Activated CD4-positive, alpha-beta memory T cell treated with anti-CD3 and anti-CD28 coated beads for 36 hours (primary cell): ENCODE data around the gene STX10. TPM values are rescaled to one million over a fixed set of nuclear protein-coding genes. Genes with fewer than 3 reads are reported as not detected.
A peak's percentile ranks its signal among the peaks of the same experiment; 100 is the strongest.

Source experiments
- CTCF ChIA-PET: fragments of 350-600 bp; sonication (Branson Sonifier 250); formaldehyde crosslinking; loops from one replicate; lab custom pipeline; 2021; ENCODE audit warnings: antibody characterized with exemption, inconsistent platforms; lab: Charles Lee
- POLR2A ChIA-PET: fragments of 350-600 bp; sonication (Branson Sonifier 250); formaldehyde crosslinking; loops from one replicate; lab custom pipeline; 2021; ENCODE audit warnings: antibody characterized with exemption; lab: Charles Lee
- DNase-seq: peaks from one replicate; pipeline ENCODE4 v3.0.0-alpha.2; 2020
- H3K27ac Mint-ChIP-seq: one replicate; pipeline ENCODE4 v1.8.0; 2021; ENCODE audit warnings: mixed read lengths
- H3K27me3 Mint-ChIP-seq: one replicate; pipeline ENCODE4 v1.8.0; 2021; ENCODE audit warnings: mixed read lengths
- H3K36me3 Mint-ChIP-seq: one replicate; pipeline ENCODE4 v1.8.0; 2021; ENCODE audit warnings: mixed read lengths
- H3K4me1 Mint-ChIP-seq: one replicate; pipeline ENCODE4 v1.8.0; 2021; ENCODE audit warnings: low read depth, mixed read lengths
- H3K4me3 Mint-ChIP-seq: one replicate; pipeline ENCODE4 v1.8.0; 2021; ENCODE audit warnings: mild to moderate bottlenecking, mixed read lengths
- H3K9me3 Mint-ChIP-seq: one replicate; pipeline ENCODE4 v1.8.0; 2021; ENCODE audit warnings: mixed read lengths
- intact Hi-C: fragments of 100-400 bp; cut with micrococcal nuclease; formaldehyde crosslinking; loops from one replicate; pipeline ENCODE4 v1.15.1; 2023
- total RNA-seq, 2 experiments: library from RNA; stranded (reverse); gene quantifications; one replicate each; pipeline ENCODE4 v1.2.3, GENCODE V29; 2021

STX10 gene
- total RNA-seq, 2 experiments from 2014 or later = 65.5 to 66.3 TPM

GRCh38 chr19:13163609-13164342 is 13.6 kb upstream of the STX10 start:
- H3K4me1 Mint-ChIP-seq = peaks cover 60% of the 10 kb centered on the region
- H3K27ac Mint-ChIP-seq = peak overlapping the region; percentile 99
- peak overlapping the region; percentile 71 for H3K4me3 Mint-ChIP-seq
- peak; percentile 77 for DNase-seq
- no peaks in the 10 kb centered on the region for H3K9me3 Mint-ChIP-seq
- intact Hi-C loops = loop anchor here (1.0 kb wide), 1 partner anchor 8 kb away; no protein-coding TSS in a partner anchor
- CTCF ChIA-PET = interaction anchor here (0.8 to 3.0 kb wide), 6 partner anchors 9 to 99 kb away, joined by 4 to 17 read pairs (median 8); partner anchors contain the start of genes IER2 and STX10
- POLR2A ChIA-PET = interaction anchor here (0.5 to 9.2 kb wide), 7 partner anchors 9 to 610 kb away, joined by 3 to 167 read pairs (median 6); partner anchors contain the start of genes IER2 and NACC1
- no peaks in the 10 kb centered on the region for H3K36me3 Mint-ChIP-seq
- no peaks in the 10 kb centered on the region for H3K27me3 Mint-ChIP-seq

- Mint-ChIP-seq H3K36me3 (no peaks in the 10 kb centered on the region), H3K4me1 (peaks cover 62% of the 10 kb centered on the region), H3K27ac (peak overlapping the region; percentile 99), H3K27me3 (no peaks in the 10 kb centered on the region), H3K9me3 (no peaks in the 10 kb centered on the region), H3K4me3 (peak overlapping the region; percentile 87)
- DNase-seq = peak; percentile 96
- POLR2A ChIA-PET = interaction anchor here (1.1 to 9.2 kb wide), 6 partner anchors 8 to 58 kb away, joined by 3 to 167 read pairs (median 6); partner anchors contain the start of gene IER2
- intact Hi-C loops = loop anchor here (1.0 kb wide), 1 partner anchor 8 kb away; no protein-coding TSS in a partner anchor
- CTCF ChIA-PET = interaction anchor here (0.6 to 3.0 kb wide), 6 partner anchors 8 to 100 kb away, joined by 3 to 17 read pairs (median 8); partner anchors contain the start of genes IER2 and STX10
These were observed 12.8 kb upstream of the STX10 start for GRCh38 chr19:13162724-13163608.

GRCh38 chr19:13160557-13160956 is 10.4 kb upstream of the STX10 start:
- no peaks in the 10 kb centered on the region for H3K9me3 Mint-ChIP-seq
- intact Hi-C loops = no loop called here
- H3K4me3 Mint-ChIP-seq = no peak overlapping the region
- ChIA-PET POLR2A (no interaction called here), CTCF (interaction anchor here (0.8 to 1.7 kb wide), 2 partner anchors 34 to 87 kb away, joined by 3 to 6 read pairs; no protein-coding TSS in a partner anchor)
- H3K27ac Mint-ChIP-seq = peak overlapping the region; percentile 74
- no peaks in the 10 kb centered on the region for H3K27me3 Mint-ChIP-seq
- peaks cover 3% of the 10 kb centered on the region for H3K36me3 Mint-ChIP-seq
- DNase-seq = no peak
- H3K4me1 Mint-ChIP-seq = peaks cover 60% of the 10 kb centered on the region

GRCh38 chr19:13159713-13160112 is 9.5 kb upstream of the STX10 start:
- Mint-ChIP-seq H3K27me3 (no peaks in the 10 kb centered on the region), H3K27ac (peak overlapping the region; percentile 42), H3K4me1 (peaks cover 56% of the 10 kb centered on the region), H3K36me3 (peaks cover 9% of the 10 kb centered on the region), H3K4me3 (no peak overlapping the region), H3K9me3 (no peaks in the 10 kb centered on the region)
- intact Hi-C loops = no loop called here
- DNase-seq = no peak
- CTCF ChIA-PET = no interaction called here
- POLR2A ChIA-PET = no interaction called here

- H3K27me3 Mint-ChIP-seq = peaks cover 3% of the 10 kb centered on the region
- H3K36me3 Mint-ChIP-seq = peaks cover 29% of the 10 kb centered on the region
- intact Hi-C loops = loop anchor here (1.0 to 2.0 kb wide), 3 partner anchors 8 to 39 kb away; no protein-coding TSS in a partner anchor
- H3K27ac Mint-ChIP-seq = peak overlapping the region; percentile 97
- CTCF ChIA-PET = interaction anchor here (0.8 to 2.2 kb wide), 13 partner anchors 9 to 60 kb away, joined by 3 to 19 read pairs (median 5); partner anchors contain the start of gene NACC1
- peak overlapping the region; percentile 99 for H3K4me3 Mint-ChIP-seq
- peaks cover 41% of the 10 kb centered on the region for H3K4me1 Mint-ChIP-seq
- peak; percentile 84 for DNase-seq
- POLR2A ChIA-PET = interaction anchor here (0.5 to 6.5 kb wide), 15 partner anchors 11 to 684 kb away, joined by 3 to 167 read pairs (median 4); partner anchors contain the start of gene NACC1
- H3K9me3 Mint-ChIP-seq = no peaks in the 10 kb centered on the region
These were observed 5.5 kb upstream of the STX10 start for GRCh38 chr19:13155472-13156359.

GRCh38 chr19:13154911-13155471 is 4.8 kb upstream of the STX10 start:
- ChIA-PET CTCF (interaction anchor here (0.9 to 2.2 kb wide), 13 partner anchors 10 to 271 kb away, joined by 3 to 19 read pairs (median 5); partner anchors contain the start of gene NACC1), POLR2A (interaction anchor here (0.5 to 6.5 kb wide), 15 partner anchors 11 to 685 kb away, joined by 3 to 167 read pairs (median 4); partner anchors contain the start of gene NACC1)
- peaks cover 36% of the 10 kb centered on the region for H3K4me1 Mint-ChIP-seq
- DNase-seq = peak; percentile 91
- no peaks in the 10 kb centered on the region for H3K9me3 Mint-ChIP-seq
- peak overlapping the region; percentile 99 for H3K4me3 Mint-ChIP-seq
- intact Hi-C loops = loop anchor here (1.0 to 5.0 kb wide), 5 partner anchors 8 to 363 kb away; partner anchors contain the start of genes CALR and JUNB
- peaks cover 36% of the 10 kb centered on the region for H3K36me3 Mint-ChIP-seq
- H3K27ac Mint-ChIP-seq = peak overlapping the region; percentile 97
- H3K27me3 Mint-ChIP-seq = peaks cover 3% of the 10 kb centered on the region

GRCh38 chr19:13154241-13154778 is 4.1 kb upstream of the STX10 start:
- ChIA-PET POLR2A (interaction anchor here (0.5 to 6.5 kb wide), 8 partner anchors 12 to 361 kb away, joined by 3 to 167 read pairs (median 6); partner anchors contain the start of gene NACC1), CTCF (interaction anchor here (0.6 to 2.2 kb wide), 9 partner anchors 10 to 1238 kb away, joined by 3 to 19 read pairs (median 6); partner anchors contain the start of gene NACC1)
- H3K27ac Mint-ChIP-seq = peak overlapping the region; percentile 97
- intact Hi-C loops = loop anchor here (2.0 to 5.0 kb wide), 3 partner anchors 40 to 362 kb away; partner anchors contain the start of genes CALR and JUNB
- peak; percentile 87 for DNase-seq
- peaks cover 3% of the 10 kb centered on the region for H3K27me3 Mint-ChIP-seq
- H3K4me3 Mint-ChIP-seq = peak overlapping the region; percentile 99
- H3K36me3 Mint-ChIP-seq = peaks cover 36% of the 10 kb centered on the region
- H3K4me1 Mint-ChIP-seq = peaks cover 37% of the 10 kb centered on the region
- no peaks in the 10 kb centered on the region for H3K9me3 Mint-ChIP-seq

- Mint-ChIP-seq H3K9me3 (no peaks in the 10 kb centered on the region), H3K4me1 (peaks cover 43% of the 10 kb centered on the region), H3K36me3 (peaks cover 36% of the 10 kb centered on the region), H3K27me3 (peaks cover 3% of the 10 kb centered on the region), H3K4me3 (peak overlapping the region; percentile 99), H3K27ac (peak overlapping the region; percentile 97)
- POLR2A ChIA-PET = interaction anchor here (0.5 to 6.5 kb wide), 14 partner anchors 13 to 371 kb away, joined by 3 to 167 read pairs (median 8); partner anchors contain the start of genes JUNB, NACC1 and TRMT1
- CTCF ChIA-PET = interaction anchor here (0.6 to 2.2 kb wide), 4 partner anchors 14 to 1239 kb away, joined by 3 to 19 read pairs (median 6); no protein-coding TSS in a partner anchor
- intact Hi-C loops = loop anchor here (2.0 to 5.0 kb wide), 3 partner anchors 41 to 361 kb away; partner anchors contain the start of genes CALR and JUNB
- no peak for DNase-seq
These were observed 3.5 kb upstream of the STX10 start for GRCh38 chr19:13153569-13154240.

GRCh38 chr19:13152974-13153568 is 2.9 kb upstream of the STX10 start:
- H3K27ac Mint-ChIP-seq = peak overlapping the region; percentile 97
- intact Hi-C loops = loop anchor here (1.0 to 5.0 kb wide), 3 partner anchors 53 to 361 kb away; partner anchors contain the start of genes CALR and JUNB
- H3K27me3 Mint-ChIP-seq = peaks cover 3% of the 10 kb centered on the region
- no peaks in the 10 kb centered on the region for H3K9me3 Mint-ChIP-seq
- peaks cover 36% of the 10 kb centered on the region for H3K36me3 Mint-ChIP-seq
- H3K4me1 Mint-ChIP-seq = peaks cover 40% of the 10 kb centered on the region
- peak overlapping the region; percentile 99 for H3K4me3 Mint-ChIP-seq
- ChIA-PET CTCF (interaction anchor here (0.9 to 1.6 kb wide), 9 partner anchors 11 to 188 kb away, joined by 3 to 10 read pairs (median 5); partner anchors contain the start of gene NACC1), POLR2A (interaction anchor here (0.5 to 6.5 kb wide), 19 partner anchors 10 to 858 kb away, joined by 3 to 167 read pairs (median 4); partner anchors contain the start of genes JUNB, NACC1 and TRMT1)
- DNase-seq = peak; percentile 97
